ENCODE measurements around the gene ACKR1.

Gene ACKR1

GRCh38 chr1:159181328-159182024, 23.2 kb upstream of the ACKR1 start:
- H3F3A ChIP-seq (ENCODE audit: low read depth), result no peaks in the 10 kb centered on the region
- H3K4me2 ChIP-seq (ENCODE audit: low read depth, low read length, poor library complexity, severe bottlenecking), result no peak overlapping the region
- H2AFZ ChIP-seq (ENCODE audit: low read length), result no peak overlapping the region
- H4K20me1 ChIP-seq (ENCODE audit: insufficient read depth, low read length, poor library complexity, severe bottlenecking), result no peaks in the 10 kb centered on the region
- H3K9ac ChIP-seq (ENCODE audit: low read depth, low read length, poor library complexity, severe bottlenecking), result no peak overlapping the region
- H3K9me2 ChIP-seq (replicated peaks; ENCODE audit: low read depth, low read length), result no peaks in the 10 kb centered on the region
- H3K79me2 ChIP-seq (ENCODE audit: insufficient read depth, low read length), result no peaks in the 10 kb centered on the region
- TF ChIP-seq, protein P1, sequence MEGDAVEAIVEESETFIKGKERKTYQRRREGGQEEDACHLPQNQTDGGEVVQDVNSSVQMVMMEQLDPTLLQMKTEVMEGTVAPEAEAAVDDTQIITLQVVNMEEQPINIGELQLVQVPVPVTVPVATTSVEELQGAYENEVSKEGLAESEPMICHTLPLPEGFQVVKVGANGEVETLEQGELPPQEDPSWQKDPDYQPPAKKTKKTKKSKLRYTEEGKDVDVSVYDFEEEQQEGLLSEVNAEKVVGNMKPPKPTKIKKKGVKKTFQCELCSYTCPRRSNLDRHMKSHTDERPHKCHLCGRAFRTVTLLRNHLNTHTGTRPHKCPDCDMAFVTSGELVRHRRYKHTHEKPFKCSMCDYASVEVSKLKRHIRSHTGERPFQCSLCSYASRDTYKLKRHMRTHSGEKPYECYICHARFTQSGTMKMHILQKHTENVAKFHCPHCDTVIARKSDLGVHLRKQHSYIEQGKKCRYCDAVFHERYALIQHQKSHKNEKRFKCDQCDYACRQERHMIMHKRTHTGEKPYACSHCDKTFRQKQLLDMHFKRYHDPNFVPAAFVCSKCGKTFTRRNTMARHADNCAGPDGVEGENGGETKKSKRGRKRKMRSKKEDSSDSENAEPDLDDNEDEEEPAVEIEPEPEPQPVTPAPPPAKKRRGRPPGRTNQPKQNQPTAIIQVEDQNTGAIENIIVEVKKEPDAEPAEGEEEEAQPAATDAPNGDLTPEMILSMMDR (conservative IDR thresholded peaks at IDR 0.05; ENCODE audit: low read length), result no peak
- TF ChIP-seq EZH2phosphoT487 (IDR thresholded peaks at IDR 0.05; ENCODE audit: borderline replicate concordance), result no peak
- no peaks in the 10 kb centered on the region for H3K4me1 ChIP-seq (ENCODE audit: insufficient read depth, low read length, poor library complexity, severe bottlenecking)
- H3K9me3 ChIP-seq (ENCODE audit: insufficient read depth, low read depth, low read length), result no peaks in the 10 kb centered on the region
- no peaks in the 10 kb centered on the region for H3K36me3 ChIP-seq (ENCODE audit: insufficient read depth, low read length)
- H3K4me3 ChIP-seq (ENCODE audit: low read length, poor library complexity, severe bottlenecking), result no peak overlapping the region
- no peaks in the 10 kb centered on the region for H3K27me3 ChIP-seq (ENCODE audit: insufficient read depth, low read length, poor library complexity, severe bottlenecking)

GRCh38 chr1:159184201-159184600, 20.5 kb upstream of the ACKR1 start:
- Histone ChIP-seq H3K9me3 (ENCODE audit: insufficient read depth, low read depth, low read length) (no peaks in the 10 kb centered on the region), H3K27me3 (ENCODE audit: insufficient read depth, low read length, poor library complexity, severe bottlenecking) (no peaks in the 10 kb centered on the region), H3K9ac (ENCODE audit: low read depth, low read length, poor library complexity, severe bottlenecking) (no peak overlapping the region), H3K4me2 (ENCODE audit: low read depth, low read length, poor library complexity, severe bottlenecking) (no peak overlapping the region), H3K79me2 (ENCODE audit: insufficient read depth, low read length) (no peaks in the 10 kb centered on the region), H2AFZ (ENCODE audit: low read length) (no peak overlapping the region), H3K9me2 (replicated peaks; ENCODE audit: low read depth, low read length) (no peaks in the 10 kb centered on the region), H3K4me1 (ENCODE audit: insufficient read depth, low read length, poor library complexity, severe bottlenecking) (no peaks in the 10 kb centered on the region), H3K36me3 (ENCODE audit: insufficient read depth, low read length) (no peaks in the 10 kb centered on the region), H3K4me3 (ENCODE audit: low read length, poor library complexity, severe bottlenecking) (no peak overlapping the region), H3F3A (ENCODE audit: low read depth) (no peaks in the 10 kb centered on the region), H4K20me1 (ENCODE audit: insufficient read depth, low read length, poor library complexity, severe bottlenecking) (no peaks in the 10 kb centered on the region)
- TF ChIP-seq, protein P1 (conservative IDR thresholded peaks at IDR 0.05; ENCODE audit: low read length), result no peak
- no peak for TF ChIP-seq EZH2phosphoT487 (IDR thresholded peaks at IDR 0.05; ENCODE audit: borderline replicate concordance)

GRCh38 chr1:159185121-159185520, 19.6 kb upstream of the ACKR1 start:
- Histone ChIP-seq H3K4me1 (ENCODE audit: insufficient read depth, low read length, poor library complexity, severe bottlenecking) (no peaks in the 10 kb centered on the region), H3K79me2 (ENCODE audit: insufficient read depth, low read length) (no peaks in the 10 kb centered on the region), H3F3A (ENCODE audit: low read depth) (no peaks in the 10 kb centered on the region), H2AFZ (ENCODE audit: low read length) (no peak overlapping the region), H3K27me3 (ENCODE audit: insufficient read depth, low read length, poor library complexity, severe bottlenecking) (no peaks in the 10 kb centered on the region), H3K9me2 (replicated peaks; ENCODE audit: low read depth, low read length) (no peaks in the 10 kb centered on the region), H3K4me2 (ENCODE audit: low read depth, low read length, poor library complexity, severe bottlenecking) (no peak overlapping the region), H3K4me3 (ENCODE audit: low read length, poor library complexity, severe bottlenecking) (no peak overlapping the region), H3K9ac (ENCODE audit: low read depth, low read length, poor library complexity, severe bottlenecking) (no peak overlapping the region), H4K20me1 (ENCODE audit: insufficient read depth, low read length, poor library complexity, severe bottlenecking) (no peaks in the 10 kb centered on the region), H3K9me3 (ENCODE audit: insufficient read depth, low read depth, low read length) (no peaks in the 10 kb centered on the region), H3K36me3 (ENCODE audit: insufficient read depth, low read length) (no peaks in the 10 kb centered on the region)
- TF ChIP-seq, protein P1 (conservative IDR thresholded peaks at IDR 0.05; ENCODE audit: low read length), result no peak

All from Loucy (cell line).